Hematopoietic multipotent progenitor cell treated with erythropoietin and hydrocortisone succinate and interleukin-3 and kit ligand, for 4 days (in vitro differentiated cells): ENCODE measurements around the gene DCDC2B.
"Not testable (repeated sequence)": the region's sequence is repeated elsewhere in the genome, so short reads cannot be mapped to it uniquely, and the experiment has no call there.

ENCODE experiments used
- DNase-seq: peaks from one replicate; pipeline ENCODE4 v3.0.0-alpha.2; 2015

DCDC2B gene

DNA sequence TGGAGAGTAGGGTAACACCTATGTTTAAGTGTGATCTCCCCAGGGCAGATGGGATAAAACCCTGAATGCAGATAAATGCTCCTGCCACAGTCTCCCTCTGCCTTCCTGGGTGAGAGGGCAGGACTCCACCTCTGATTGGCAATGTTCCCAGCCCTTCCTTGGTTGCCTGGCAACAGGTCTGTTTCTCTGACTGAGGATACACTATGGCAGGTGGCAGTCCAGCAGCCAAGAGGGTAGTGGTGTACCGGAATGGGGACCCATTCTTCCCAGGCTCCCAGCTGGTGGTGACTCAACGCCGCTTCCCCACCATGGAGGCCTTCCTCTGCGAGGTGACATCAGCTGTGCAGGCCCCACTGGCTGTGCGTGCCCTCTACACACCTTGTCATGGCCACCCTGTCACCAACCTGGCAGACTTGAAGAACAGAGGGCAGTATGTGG lies at the start of gene DCDC2B:
TSS of gene DCDC2B (plus strand) at position 199 of the 438 bp plus-strand sequence. CDS start at position 204, 5 bp downstream.
- DNase-seq: peak; percentile 72

DNA sequence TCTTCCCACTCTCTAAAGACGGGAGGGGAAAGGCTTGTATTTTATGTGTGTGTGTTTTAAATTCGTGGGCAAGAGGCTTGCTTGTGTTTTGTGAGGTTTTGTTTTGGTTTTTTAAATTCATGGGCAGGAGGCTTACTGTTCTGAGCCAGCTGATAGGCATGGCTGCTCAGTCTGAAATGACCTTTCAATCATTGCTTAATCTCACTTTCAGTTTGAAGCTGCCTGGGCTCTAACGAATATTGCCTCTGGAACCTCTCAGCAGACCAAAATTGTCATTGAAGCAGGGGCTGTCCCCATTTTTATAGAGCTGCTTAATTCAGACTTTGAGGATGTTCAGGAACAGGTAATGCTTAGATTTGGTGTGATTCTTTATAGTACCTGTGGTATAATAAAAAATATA lies 49.7 kb upstream of the DCDC2B start:
- DNase-seq: no peak

DNA sequence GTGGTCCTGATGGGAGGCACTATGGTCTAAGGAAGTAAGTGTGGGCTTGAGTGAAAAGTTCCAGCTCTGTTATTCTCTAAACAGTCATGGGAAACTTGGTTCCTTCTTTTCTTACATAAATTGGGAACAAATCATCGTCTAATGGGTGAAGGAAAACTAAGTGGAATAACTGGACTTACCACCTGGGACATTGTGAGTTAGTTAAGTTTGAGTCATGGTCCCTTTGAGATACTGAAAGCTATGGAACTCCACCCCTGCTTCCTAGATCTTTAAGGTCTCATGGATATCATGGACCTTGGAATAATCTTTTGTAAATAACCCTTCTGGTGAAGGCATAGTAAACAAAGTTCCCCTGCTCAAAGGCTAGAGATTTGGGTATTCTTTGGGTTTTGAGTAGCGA lies 45.5 kb upstream of the DCDC2B start:
- DNase-seq: no peak

DNA sequence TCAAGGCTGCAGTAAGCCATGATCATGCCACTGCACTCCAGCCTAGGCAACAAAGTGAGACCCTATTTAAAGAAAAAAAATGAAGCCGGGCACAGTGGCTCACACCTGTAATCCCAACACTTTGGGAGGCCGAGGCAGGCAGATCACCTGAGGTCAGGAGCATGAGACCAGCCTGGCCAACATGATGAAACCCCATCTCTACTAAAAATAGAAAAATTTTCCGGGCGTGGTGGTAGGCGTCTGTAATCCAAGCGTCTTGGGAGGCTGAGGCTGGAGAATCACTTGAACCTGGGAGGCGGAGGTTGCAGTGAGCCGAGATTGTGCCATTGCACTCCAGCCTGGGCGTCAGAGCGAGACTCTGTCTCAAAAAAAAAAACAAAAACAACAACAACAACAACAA lies 43.3 kb upstream of the DCDC2B start:
- DNase-seq: not testable (repeated sequence)

DNA sequence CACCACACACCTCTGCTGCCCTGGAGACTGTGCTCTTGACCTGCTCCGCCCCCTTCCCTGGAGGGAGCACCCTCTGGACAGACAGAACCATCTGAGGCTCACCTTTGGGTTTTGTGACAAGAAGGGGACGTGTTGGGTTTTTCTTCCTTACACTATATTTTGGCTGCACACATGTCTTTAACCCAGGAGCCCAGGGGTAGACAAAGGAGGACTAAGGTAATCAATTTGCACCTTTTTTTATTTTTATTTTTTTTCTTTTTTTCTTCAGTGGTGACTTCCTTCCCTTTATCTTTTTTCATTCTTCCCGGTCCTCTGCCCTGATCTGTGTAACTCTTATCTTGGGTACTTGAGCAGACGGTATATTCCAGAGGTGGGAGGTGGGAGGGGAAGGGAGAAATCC lies 37.9 kb upstream of the DCDC2B start:
- no peak for DNase-seq

DNA sequence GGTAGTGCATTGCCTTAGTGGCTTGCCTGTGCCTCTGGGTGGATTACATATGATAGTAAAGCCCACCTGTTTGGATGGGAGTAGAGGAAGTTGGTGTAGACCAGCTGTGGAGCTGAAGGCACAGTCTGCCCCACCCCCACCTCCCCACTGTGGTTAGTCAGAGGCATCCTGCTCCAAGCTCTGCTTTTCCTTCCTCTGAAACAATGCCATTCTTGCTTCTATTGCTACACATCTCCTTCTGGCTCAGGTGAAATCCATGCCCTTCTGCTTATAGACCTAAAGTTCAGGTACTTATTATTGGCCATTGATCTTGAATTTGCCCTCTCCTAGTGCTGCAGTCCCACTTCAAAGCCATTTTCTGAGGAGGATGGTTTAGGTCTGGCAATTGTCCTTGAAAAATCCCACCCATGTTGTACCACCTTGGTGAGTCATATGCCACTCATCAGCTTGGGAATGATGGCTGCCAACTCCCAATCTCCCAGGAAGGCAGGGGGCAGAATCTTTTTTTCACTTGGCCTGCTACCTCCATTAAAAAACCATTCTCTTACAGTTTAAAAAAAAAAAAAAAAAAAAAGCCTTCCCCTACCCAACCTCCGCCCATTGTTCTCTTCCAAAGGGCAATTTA lies 36.2 kb upstream of the DCDC2B start:
- peak; percentile 43 for DNase-seq

DNA sequence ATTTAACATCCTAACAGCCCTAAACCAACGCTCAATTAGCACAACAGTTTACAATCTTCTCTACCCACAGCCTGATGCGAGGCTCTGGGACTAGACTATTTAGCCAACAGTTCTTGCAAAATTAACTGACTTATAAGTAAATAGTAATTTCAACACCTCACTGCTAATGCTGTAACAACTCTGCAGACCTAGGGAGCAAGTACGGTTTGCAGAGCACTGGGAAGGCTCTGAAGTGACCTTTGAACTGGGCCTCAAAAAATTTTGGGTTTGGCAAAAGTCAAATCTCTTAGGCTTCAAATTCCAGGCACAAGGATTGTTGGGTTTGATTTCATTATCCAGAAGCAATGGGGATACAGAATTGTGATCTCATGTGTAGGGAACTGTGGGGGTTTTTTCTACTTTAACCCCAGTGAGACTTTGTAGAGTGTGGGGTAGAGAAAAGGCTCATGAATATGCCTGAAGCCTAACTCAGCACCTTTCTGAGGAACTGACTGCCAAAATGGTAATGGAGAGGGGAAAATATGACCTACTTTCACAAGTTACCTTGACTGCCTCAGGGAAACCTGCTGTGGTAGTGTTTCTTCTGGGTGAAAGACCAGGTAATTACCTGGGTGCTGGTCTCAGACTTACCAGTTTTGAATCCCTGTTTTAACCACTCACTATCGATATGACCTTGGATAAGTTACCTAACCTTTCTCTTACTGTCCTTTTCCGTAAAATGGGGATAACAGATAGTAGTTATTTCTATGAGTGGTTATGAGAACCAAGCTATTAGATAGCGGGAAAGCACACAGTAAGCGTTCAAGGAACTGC lies 30.3 kb upstream of the DCDC2B start:
- peak; percentile 43 for DNase-seq

DNA sequence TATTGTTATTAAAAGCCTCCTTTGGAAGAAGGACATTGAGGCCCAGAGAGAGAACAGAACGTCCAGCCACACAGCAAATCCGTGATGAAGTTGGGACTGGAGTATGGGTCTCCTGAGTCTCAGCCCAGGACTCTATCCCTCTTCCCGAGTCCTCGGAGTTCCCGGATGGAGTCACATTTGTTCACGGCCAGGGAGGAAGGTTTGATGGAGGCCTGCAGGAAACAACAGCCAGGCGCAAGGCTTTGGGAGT lies 29.8 kb upstream of the DCDC2B start:
- no peak for DNase-seq

DNA sequence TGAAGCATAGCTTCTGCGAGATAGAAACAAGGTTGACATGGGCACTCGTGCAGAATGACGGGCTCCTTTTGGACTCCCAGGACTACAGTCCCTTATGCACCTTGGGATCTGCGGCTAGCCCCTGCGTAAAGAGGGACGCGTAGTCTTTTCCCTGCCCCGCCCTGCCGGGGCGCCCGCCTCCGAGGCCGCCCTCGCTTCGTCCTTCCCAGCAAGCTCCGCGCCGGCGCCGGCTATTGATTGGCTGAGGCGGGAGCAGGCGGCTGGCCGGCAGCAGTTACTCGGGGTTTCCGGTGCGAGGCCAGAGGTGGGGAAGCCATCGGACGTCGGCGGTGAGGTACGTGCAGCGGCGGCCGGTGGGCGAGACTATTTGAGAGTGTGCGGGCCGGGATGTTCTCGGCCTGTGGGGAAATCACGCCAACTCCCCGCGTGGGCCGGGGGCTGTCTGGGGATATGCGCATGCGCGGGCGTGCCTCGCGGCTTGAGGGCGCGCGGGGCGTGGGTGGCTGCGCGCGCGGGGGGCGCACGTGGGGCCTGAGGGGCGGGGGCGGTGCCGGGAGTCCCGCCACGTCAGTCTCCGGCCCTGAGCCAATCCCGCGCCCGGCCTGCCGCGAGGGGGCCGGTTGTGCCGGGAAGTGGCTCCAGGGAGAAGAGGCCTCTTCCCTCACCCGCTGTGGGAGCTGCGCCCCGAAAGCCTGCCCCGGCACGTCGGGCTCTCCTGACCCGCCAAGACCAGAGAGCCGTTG lies 29.3 kb upstream of the DCDC2B start, which contains the start of gene TXLNA:
TSS of gene TXLNA (plus strand) at position 233 of the 743 bp plus-strand sequence. CDS start 671 bp downstream, outside the sequence.
- DNase-seq: peak; percentile 97

DNA sequence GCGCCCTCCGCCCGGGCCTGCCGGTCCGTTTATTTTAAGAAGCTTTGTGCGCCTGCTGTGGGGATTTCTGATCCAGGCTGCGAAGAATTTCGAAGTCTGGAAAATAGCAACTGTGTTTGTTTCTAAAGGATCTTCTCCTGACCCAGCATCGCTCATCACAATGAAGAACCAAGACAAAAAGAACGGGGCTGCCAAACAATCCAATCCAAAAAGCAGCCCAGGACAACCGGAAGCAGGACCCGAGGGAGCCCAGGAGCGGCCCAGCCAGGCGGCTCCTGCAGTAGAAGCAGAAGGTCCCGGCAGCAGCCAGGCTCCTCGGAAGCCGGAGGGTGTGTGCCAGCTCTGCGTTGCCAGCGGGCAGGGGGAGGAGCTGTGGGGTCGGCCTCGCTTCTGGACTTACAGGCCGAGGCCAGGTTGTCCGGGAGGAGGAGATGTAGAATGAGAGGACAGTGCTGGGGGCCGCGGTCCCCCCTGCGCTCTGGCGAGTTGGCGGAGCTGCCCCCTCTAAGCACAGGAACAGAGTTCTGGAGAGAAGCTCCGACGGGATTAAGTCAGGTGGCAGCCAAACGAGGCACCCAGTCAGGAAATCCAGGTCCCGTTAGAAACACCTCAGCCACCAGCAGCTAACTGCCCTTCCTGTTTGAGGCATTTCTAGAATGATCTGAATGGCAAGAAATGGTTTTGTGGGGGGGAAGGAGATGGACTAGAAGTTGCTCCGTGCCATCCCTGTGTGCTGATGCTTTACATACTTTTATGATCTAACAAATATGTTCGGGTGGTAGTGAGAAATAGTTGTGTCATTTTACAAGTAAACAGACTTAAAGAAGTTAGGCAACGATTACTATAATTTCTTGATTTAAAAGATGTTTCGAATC lies 28.5 kb upstream of the DCDC2B start:
- peak; percentile 66 for DNase-seq

DNA sequence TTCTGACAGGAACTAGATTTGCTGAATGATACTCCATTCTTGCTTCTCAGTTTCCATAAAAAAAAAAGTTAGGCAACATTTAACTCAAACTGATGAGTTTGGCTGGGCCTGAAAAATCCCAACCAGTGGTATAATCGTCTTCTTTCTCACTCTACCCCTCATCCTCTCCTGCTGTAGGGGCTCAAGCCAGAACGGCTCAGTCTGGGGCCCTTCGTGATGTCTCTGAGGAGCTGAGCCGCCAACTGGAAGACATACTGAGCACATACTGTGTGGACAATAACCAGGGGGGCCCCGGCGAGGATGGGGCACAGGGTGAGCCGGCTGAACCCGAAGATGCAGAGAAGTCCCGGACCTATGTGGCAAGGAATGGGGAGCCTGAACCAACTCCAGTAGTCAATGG lies 27.8 kb upstream of the DCDC2B start:
- DNase-seq: no peak

DNA sequence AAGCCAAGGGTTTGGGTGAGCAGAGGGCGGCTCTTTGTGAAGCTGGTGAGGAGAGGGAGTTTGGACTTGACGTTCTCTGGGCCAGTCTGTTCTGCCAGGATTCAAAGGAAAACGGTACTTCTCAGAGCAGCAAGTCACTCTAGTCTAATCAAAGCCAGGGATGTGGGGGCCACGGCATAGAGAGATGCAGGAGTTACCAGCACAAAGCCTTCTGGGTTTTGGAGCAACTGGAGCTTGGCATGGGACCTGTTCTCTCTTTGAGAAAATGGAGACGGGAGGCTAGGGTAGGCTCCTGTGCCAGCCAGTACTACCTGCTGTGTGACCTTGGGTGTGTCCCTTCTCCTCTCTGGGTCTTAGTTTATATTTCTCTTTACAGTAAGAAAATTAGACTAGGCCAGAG lies 27.3 kb upstream of the DCDC2B start:
- no peak for DNase-seq

DNA sequence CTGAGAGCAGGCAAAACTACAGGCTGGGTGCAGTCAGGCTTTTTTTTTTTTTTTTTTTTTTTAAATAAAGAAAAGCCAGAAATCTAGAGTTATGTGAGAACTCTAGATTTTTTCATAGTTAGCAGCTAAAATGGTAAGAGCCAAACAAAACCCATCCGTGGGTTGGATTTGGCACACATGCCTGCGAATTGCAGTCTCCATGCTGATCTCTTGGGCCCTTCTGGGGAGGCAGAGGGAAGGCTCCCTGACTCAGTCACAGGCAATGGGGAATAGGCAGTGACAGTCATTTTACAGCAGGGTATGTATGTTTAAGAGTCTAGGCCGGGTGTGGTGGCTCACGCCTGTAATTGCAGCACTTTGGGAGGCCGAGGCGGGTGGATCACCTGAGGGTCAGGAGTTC lies 26.8 kb upstream of the DCDC2B start:
- no peak for DNase-seq

DNA sequence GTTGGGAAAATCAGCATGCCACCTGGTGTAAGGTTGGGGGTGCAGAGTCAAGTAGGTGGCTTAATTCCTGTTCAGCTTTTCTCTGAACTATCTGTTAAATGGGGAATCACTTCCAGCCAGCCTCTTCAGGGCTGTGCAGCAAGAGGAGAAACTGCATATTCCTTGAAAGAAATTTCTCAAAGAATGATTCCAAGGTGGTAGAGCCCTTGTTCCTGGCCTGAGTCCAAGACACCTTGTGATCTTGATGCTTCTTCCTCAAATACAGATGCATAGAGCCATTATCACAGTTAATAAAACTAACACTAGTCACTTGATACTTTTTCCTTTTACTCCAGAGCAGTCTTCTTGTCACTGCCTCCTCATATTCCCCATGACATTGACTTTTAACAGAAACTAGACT lies 24.2 kb upstream of the DCDC2B start:
- no peak for DNase-seq

DNA sequence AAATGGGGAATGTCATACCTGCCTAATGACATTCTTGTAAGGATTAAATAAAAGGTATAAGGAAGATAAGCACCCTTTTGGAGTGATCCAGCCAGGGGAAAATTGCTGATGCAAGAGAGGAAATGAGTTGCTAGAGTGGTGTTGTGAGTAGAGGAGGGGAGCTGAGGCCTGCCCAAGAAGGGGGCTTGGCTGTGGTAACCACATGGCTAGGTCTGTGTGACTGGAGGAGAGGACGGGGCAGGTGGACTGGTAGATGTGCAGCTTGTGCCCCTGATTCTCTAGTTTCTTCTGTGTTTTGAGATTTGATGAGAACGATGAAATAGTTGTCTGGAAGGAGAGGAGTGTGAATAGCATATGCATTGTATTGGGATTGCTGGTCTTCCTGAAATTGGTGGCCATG lies 22.8 kb upstream of the DCDC2B start:
- no peak for DNase-seq

DNA sequence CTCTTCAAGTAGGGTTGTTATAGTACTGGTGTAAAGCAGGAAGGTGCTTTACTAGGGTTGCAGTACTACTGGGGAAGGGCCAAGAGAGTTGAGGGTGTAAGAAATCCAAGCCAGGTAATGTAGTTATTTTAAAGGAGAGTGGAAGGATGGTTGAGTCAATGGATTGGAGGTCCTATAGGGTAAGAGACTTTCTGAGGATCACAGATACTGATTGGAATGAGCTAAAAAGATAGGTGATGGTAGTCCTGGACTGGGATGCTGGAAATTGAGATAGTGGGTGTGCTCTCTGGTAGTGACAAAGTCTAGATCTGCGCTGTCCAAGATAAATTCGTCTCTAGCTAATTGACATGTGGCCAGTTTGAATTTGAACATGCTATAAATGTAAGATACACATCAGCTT lies 22.4 kb upstream of the DCDC2B start:
- DNase-seq: no peak

DNA sequence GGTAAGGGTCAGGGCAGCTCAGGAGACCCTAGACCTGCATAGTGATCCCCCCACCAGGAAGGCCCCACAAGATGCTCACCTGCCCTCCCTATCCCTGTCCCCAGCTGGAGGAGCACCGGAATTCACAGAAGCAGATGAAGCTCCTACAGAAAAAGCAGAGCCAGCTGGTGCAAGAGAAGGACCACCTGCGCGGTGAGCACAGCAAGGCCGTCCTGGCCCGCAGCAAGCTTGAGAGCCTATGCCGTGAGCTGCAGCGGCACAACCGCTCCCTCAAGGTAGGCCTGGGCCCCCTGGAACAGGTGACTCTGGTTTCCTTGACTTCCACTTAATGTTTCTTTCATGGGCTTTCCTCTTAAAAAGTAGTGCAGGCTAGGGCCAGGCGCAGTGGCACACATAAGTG lies 21.0 kb upstream of the DCDC2B start:
- DNase-seq: no peak

DNA sequence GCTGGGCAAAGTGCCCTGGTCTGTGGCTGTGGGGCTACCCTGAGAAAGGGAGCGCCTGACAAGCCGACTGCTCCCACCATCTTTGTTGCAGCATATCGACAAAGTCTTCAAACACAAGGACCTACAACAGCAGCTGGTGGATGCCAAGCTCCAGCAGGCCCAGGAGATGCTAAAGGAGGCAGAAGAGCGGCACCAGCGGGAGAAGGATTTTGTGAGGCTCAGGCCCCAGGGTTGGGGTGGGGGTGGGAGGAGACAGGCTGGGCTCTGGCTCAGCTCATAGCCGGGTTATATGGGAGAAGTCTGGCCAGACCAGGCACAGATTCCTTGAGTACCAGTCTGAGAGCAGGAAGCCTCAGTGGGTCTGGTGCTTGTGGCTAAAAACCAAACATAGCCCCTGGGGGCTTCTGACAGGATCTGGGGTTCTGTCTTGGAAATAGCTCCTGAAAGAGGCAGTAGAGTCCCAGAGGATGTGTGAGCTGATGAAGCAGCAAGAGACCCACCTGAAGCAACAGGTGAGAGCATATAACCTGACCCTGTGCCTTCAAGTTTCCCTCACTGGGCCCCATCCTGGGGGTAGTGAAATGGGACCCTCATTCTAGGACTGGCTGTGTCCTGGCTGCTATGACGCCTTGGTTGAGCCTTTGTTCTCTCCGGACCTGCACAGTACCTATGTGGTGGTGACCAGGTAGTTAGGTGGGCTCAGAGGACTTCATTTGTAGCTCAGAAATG lies 16.5 kb upstream of the DCDC2B start:
- no peak for DNase-seq

DNA sequence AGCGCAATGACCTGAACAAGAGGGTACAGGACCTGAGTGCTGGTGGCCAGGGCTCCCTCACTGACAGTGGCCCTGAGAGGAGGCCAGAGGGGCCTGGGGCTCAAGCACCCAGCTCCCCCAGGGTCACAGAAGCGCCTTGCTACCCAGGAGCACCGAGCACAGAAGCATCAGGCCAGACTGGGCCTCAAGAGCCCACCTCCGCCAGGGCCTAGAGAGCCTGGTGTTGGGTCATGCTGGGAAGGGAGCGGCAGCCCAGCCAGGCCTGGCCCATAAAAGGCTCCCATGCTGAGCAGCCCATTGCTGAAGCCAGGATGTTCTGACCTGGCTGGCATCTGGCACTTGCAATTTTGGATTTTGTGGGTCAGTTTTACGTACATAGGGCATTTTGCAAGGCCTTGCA lies 13.9 kb upstream of the DCDC2B start:
- DNase-seq: no peak

DNA sequence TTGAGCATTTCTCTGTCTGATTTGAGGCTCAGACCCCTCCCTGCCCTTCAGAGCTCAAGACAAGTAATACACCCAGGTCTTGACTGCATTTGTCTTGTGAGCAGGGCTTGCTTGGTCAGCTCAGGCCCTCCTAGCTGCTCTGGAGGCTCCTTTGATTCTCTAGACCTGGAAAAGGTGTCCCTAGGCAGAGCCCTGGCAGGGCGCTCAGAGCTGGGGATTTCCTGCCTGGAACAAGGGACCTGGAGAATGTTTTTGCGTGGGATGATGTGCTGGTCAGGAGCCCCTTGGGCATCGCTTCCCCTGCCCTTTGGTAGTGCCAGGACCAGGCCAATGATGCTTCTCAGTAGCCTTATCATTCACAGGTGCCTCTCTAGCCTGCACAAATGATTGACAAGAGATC lies 13.4 kb upstream of the DCDC2B start:
- no peak for DNase-seq

DNA sequence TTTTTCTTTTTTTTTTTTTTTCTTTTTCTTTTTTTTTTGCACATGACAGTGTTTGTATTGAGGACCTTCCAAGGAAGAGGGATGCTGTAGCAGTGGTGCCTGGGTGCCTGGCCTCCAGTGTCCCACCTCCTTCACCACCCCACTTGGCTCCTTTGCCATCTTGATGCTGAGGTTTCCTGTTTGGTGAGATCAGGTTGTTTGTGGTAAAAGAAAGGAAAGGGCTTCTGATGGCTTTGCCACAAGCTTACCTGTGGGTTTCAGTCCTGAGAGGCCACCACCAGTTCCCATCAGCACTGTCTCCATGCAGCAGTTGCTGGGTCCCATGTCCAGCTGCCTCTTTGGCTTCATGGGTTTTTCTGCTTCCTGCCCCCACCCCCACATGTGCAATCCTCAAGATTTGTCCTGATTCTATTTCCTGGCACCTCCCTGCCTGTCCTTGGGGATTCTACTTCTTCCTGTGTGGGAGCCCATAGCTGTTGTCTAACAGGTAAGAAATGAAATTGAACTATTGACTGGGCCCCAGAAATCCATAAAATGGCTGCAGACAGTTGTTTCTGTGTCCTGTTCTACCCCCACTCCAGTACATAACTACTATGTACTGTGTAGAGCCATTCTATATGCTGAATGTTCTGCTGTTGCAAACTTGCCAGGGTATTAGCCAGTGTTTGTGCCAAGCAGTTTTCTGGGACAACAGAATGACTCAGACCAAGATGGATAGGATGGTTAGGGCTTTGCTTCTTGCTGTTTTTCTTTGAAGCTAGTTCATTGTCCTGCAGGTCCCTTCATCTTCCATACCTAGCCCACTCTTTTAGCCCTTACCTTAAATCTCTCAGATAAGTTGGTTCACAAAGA lies 12.7 kb upstream of the DCDC2B start:
- DNase-seq: peak; percentile 19
